NCI-H1105 (cell line): ENCODE data around the gene XXYLT1.
"Not testable (repeated sequence)": the region's sequence is repeated elsewhere in the genome, so short reads cannot be mapped to it uniquely, and the experiment has no call there.

Experiments used
- DNase-seq: peaks from one replicate; lab custom pipeline; 2025; lab: John Stamatoyannopoulos, UW

Gene XXYLT1

DNA sequence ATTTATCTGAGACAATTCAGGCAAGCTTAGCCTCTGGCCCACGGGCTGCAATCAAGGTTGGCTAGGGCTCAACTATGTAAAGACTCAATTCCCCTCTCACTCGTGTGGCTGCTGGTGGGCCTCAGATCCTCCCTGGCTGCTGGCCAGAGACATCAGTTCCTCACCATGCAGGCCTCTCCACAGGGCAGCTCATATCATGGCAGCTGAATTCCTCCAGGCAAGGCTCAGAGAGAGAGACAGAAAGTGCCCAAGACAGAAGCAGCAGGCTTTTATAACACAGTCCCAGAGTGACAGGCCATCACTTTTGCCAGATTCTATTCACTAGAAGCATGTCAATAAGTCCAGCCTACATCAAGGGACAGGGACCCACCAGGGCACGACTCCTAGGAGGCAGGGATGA, 63.2 kb downstream of the XXYLT1 start:
- DNase-seq, result no peak

DNA sequence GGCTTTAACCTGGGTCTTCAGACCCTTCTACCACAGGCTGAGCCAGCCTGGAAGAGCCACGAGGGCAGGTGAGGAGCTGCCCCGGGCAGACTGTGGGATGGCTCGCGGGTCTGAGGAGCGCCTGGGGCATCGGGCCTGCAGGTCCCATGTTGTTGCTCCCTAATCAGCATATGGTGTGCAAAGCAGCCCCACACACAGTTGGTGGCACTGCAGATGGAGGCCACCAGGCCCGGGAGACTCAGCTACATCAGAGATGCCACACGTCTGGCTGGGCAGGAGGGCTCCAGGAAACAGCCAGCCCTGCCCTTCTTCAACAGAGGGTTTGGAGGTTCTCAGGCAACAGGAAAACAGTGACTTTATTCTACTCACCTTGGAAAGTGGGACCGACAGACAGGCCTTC, 63.9 kb downstream of the XXYLT1 start:
- DNase-seq, result no peak

DNA sequence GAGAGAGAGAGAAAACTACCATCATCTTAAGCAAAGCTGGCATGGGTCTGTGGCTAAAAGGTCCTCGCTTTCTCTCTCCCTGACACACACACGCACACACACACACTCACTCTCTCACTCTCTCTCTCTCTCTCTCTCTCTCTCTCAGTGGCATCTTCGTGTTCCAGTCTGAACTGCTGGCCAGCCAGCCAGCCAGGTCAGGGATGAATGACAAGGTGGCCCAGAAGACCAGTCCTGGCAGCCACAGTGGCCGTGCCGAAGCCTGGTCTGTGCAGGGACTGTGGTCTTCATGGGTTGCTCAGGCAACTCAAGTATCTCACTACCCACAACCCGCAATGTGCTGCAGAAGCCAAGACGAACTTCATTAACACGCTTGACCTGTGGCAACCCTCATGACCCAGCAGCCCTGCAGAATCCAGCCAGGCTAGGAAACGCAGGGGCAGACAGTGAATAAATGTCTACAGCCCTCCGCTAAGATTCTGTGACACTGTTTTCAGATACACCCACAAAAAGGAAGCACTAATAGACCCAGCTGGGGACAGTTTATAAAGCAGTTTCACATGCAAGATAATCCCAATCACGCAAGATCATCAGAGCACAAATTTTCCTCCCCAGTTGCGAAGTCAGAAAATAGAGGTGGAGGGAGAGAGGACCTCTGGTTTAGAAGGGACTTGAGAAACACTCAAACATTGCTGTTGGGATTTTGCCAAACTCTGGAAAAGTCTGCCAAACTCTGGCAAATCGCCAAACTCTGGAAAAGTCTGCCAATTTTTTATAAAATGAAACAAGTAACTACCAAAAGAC, 66.4 kb downstream of the XXYLT1 start:
- peak; percentile 90 for DNase-seq

DNA sequence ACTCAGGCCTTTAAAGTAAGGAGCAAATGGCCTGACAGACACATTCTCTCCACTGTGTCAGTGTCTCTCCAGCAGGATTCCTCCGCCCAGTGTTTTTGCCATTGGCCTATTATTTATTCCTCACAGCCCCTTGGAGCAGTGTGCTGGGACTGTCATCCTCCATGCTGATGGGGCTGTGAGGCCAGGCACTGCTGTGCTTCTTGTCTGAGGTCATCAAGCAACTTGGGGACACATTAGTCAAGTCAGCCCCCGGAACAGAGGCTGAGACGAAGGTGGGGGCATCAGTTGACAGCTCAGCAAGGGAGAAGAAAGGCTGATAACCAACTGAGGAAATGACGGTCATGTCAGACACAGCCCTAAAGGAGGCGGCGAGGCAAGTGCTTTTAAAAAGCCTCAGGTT, 67.4 kb downstream of the XXYLT1 start:
- DNase-seq, result no peak

- no peak for DNase-seq
These were observed 69.7 kb downstream of the XXYLT1 start for GRCh38 chr3:195201295-195201694.

DNA sequence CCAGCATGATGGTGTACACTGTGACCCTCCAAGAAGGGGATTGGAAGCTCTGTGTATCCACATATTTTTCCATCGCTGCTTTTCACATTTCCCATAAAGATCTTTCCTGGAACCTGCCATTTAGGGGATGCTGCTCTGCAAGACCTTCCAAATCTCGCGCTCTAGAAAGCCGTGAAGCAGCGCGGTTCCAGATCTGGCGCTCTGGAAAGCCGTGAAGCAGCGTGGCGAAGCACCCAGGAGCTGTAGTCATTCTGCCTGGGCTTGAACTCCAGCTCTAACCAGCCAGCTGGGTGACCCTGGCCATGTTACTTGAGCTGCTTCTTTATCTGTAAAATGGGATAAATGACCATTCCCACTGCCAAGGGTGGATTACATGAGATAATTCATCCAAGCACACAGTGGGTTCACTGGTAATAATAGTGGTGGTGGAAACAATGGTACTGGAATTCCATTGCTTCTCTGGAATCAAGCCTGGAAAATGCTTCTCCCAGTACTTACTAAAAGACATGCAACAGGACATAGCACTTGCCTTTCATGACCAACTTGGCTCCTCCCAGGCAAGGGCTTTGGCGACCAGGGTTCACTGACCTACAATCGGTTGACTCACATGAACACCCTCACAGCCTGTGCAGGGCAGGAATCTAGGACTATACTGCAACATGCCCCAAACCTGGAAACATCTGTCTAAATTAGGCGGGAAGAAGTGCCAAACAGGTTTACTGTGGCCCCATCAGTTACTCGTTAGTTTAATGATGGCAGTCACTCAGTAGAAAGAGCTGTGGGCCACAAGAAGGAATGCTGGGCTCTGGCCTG, 70.7 kb downstream of the XXYLT1 start:
- no peak for DNase-seq

DNA sequence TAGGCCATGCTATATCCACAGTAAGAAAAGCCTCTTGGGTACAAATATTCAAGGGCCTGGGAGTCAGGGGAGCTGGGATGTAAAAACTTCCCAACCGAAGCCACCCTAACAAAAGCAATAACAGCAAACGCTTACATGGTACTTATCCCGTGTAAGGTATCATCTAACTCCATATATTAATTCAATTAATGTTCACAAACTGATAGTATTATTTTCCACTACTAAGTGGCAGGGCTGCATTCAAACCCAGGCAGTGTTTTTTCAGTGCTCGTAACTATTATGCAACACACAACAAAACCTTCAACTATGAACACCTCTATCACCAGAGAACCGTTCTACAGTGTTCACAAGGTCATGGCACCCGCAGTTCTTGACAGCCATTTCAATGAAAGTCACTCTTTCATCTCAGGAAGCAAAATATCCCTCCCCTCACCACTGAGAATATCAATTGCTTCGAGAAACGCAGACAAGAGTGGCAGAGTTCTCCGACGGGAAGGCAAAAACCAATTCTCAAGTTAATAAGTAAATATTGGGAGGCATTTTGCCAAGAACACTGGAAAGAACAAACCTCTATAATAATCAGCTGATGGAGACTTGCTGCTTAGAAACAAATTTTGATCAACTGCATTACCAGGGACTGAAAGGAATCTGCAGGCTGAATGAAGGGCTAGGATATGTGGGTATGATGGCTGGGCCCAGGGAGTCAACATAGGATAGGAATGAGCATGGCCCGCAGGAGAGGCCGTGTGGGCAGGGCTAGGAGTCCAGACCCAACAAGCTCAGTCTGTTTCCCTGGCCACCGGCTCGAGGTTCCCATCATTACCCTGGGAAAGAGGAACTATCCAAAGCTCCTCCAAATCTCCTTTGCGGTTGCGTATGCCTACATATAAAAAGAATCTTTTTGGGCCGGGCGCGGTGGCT, 72.3 kb downstream of the XXYLT1 start:
- DNase-seq, result peak; percentile 39

GRCh38 chr3:195197765-195198425, 73.1 kb downstream of the XXYLT1 start:
- no peak for DNase-seq

- no peak for DNase-seq
These were observed 74.7 kb downstream of the XXYLT1 start for GRCh38 chr3:195196266-195196665.

DNA sequence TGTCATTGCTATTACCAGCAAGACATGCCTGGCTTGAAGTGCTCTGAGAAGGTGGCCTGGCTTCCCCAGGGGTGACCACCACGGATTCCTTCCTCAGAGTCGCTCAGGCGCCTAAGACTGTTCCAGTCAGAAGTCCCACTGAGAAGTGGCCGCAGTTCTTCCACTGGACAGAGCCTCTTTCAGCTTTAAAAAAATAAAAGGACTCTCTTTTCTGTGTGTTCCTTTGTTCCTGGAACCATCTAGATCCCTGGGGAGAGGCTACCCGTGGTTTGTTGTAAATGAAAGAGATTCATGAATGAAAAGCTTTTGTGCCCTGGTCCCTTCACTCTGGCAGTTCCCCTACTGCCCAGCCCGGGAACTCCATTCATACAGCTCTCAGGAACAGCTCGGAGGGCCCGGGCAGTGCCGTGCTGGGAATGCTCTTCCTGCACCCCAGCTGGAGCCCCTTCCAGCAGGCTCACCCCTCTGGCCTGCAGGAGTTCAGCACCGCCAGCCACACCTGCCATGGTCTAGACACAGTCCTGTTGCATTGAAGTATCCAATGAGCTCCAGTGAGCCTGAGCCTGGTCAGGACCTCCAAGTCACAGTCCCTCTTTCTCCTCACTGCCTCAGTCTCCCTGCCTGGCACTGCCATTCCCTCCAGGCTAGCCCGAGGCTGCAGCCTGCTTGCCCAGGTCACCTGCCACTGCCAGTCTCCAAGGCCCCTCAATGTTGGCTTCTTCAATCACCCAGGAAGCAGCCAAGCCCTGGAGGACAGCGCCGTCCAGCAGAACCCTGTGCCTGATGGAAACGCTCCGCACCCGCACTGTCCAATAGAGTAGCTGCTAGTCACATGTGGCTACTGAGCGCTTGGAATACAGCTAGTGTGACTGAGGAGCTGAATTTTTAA, 75.4 kb downstream of the XXYLT1 start:
- DNase-seq, result no peak

- DNase-seq, result no peak
These were observed 76.3 kb downstream of the XXYLT1 start for GRCh38 chr3:195194559-195195206.

DNA sequence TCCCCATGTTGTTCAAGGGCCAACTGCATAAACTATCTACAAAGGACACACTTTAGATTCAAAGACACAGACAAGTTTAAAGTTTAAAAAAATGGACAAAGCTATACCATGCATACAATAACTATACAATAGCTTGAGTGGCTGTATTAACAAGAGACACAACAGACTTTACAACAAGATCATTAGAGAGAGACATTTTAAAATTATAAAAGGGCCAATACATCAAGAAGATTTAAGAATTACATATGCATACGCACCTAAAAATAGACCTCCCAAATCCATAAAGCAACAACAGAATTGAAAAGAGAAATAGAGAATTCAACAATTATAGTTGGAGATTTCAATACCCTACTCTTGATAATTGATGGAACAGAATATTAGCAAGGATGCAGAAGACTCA, 79.4 kb downstream of the XXYLT1 start:
- no peak for DNase-seq

DNA sequence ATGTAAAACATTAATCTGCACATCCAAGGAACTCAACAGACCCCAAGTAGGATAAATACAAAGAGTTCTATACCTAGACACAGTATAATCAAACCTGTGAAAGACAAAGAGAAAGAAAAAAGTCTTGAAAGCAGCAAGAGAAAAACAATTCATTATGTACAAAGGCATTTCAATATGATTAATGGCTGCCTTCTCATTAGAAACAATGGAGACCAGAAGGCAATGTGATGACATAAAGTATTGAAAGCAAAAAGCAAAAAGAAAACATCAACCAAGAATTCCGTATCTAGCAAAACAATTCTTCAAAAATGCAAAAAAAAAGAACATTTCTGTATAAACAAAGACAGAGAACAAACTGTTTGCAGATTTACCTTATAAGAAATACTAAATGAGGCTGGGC, 81.1 kb downstream of the XXYLT1 start:
- DNase-seq, result no peak

- DNase-seq, result no peak
These were observed 82.5 kb downstream of the XXYLT1 start for GRCh38 chr3:195188426-195188927.

- DNase-seq, result no peak
These were observed 83.1 kb downstream of the XXYLT1 start for GRCh38 chr3:195187609-195188425.

DNA sequence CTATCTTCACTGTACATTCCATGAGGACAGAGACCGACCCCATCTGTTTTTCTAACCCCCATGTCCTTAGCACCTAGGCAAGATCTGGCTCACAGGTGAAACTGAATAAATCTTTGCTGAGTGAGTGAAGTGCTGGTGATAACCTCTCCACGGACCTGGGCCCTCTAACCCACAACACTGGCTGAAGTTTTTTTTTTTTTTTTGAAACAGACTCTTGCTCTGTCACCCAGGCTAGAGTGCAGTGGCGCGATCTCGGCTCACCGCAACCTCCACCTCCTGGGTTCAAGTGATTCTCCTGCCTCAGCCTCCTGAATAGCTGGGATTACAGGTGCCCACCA, 84.3 kb downstream of the XXYLT1 start:
- not testable (repeated sequence) for DNase-seq

DNA sequence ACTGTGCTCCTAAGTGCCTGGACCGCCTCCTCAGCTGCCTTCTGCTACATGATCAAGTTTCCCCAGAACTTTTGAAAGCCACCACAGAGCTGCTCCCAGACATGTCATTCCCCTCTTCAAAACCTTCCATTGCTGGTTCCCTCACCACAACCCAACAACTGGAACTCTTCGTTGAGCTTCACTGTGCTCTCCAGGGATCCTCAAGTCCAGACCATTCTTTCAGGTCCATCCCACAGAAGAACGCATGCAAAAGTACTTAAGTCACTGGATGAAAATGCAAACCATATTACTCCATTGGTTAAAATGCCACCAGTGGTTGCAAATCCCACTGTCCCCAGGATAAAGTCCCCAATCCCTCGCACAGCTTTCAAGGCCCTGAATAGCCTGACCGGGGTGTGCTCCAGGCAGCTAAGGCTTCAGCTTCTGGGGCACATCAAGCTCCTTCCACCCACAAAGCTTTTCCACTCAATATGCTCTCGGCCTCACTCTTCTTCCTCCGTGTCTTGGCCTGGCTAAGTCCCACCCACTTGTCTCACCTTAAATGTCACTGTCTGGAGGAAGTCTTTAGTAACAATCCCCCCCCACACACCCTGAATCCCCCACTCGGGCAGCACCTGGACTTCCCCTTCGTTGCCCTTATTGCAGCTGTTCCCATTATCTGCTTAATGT, 84.8 kb downstream of the XXYLT1 start:
- no peak for DNase-seq

- no peak for DNase-seq
These were observed 85.4 kb downstream of the XXYLT1 start for GRCh38 chr3:195185583-195185982.
